D721Med (cell line): ENCODE data around the gene RARB.

ENCODE experiments used
- DNase-seq: peaks from one replicate; pipeline ENCODE4 v3.0.0; 2011; ENCODE audit warnings: low spot score; ENCODE audit not compliant: insufficient read length
- FAIRE-seq: peaks from 2 replicates; lab custom pipeline; 2011; peaks lifted over from hg19 to GRCh38; lab: Jason Lieb, UNC
- TF ChIP-seq, protein P1 (sequence below): IDR thresholded peaks from 2 replicates; pipeline ENCODE4 v1.5.1; 2012; ENCODE audit warnings: mild to moderate bottlenecking, control low read depth; ENCODE audit not compliant: insufficient read depth; ENCODE audit errors: missing control alignments

The RARB gene

GRCh38 chr3:25478964-25479726 is 51.1 kb downstream of the RARB start:
- FAIRE-seq (no peak), DNase-seq (no peak)
- TF ChIP-seq, protein P1, sequence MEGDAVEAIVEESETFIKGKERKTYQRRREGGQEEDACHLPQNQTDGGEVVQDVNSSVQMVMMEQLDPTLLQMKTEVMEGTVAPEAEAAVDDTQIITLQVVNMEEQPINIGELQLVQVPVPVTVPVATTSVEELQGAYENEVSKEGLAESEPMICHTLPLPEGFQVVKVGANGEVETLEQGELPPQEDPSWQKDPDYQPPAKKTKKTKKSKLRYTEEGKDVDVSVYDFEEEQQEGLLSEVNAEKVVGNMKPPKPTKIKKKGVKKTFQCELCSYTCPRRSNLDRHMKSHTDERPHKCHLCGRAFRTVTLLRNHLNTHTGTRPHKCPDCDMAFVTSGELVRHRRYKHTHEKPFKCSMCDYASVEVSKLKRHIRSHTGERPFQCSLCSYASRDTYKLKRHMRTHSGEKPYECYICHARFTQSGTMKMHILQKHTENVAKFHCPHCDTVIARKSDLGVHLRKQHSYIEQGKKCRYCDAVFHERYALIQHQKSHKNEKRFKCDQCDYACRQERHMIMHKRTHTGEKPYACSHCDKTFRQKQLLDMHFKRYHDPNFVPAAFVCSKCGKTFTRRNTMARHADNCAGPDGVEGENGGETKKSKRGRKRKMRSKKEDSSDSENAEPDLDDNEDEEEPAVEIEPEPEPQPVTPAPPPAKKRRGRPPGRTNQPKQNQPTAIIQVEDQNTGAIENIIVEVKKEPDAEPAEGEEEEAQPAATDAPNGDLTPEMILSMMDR = no peak

DNA sequence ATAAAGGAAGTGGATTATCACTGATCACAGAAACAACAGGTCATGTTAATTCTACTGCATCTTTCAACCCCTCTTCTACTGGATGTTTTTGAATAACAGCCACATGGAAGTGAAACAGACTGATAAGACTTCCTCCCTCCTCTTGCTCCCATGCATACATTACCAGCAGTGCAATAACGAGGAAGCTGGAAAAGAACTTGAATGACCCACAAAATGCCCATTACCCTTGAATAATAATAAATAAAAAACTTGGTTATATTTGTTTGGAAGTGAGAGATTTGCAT is 51.6 kb downstream of the RARB start:
- FAIRE-seq (no peak), DNase-seq (no peak)
- TF ChIP-seq, protein P1 = no peak

GRCh38 chr3:25480811-25481210 is 52.7 kb downstream of the RARB start:
- TF ChIP-seq, protein P1 = no peak

GRCh38 chr3:25481386-25481785 is 53.3 kb downstream of the RARB start:
- DNase-seq (no peak), FAIRE-seq (no peak)
- TF ChIP-seq, protein P1 = no peak

More at GRCh38 chr3:25480811-25481210, 52.7 kb downstream of the RARB start:
- no peak for FAIRE-seq
- no peak for DNase-seq

DNA sequence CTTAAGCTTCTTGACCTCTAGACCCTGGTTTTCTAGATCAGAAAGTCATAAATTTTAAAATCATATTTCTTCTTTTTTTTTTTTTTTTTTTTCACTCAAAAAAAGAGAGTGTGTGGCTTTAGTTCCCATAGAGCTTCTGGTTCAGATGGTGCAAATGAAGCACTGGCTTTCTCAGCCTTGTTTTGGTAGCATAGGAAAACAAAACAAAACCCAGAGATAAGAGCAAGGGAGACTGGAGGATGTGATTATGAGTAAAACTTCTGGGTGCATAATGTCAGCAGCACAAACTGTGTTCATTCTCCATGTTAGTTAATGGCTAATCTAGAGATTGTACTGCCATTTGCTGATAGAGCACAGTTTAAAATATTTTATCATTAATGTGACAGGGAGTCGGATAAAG is 55.4 kb downstream of the RARB start:
- TF ChIP-seq, protein P1 = no peak
- FAIRE-seq (no peak), DNase-seq (no peak)

DNA sequence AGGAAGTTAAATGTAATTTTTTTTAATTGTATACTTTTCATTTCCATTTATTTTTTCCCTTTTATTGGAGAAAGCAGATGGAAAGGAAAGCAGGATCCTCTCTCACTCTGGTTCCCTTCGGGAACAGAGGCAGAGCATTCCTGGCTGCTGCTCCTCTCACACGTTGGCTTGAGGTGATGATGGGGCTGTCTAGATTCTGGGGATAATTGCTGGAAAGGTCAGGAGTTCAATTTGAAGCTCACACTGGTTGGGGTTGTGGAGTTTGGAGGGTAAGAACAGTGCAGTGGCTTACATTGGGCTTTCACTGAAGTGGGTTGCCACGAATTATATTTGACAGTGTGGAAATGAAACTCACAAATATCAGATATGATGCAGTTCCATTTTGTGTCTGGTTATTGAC is 57.6 kb downstream of the RARB start:
- FAIRE-seq (no peak), DNase-seq (no peak)
- TF ChIP-seq, protein P1 = no peak

- FAIRE-seq (no peak), DNase-seq (no peak)
- TF ChIP-seq, protein P1 = no peak
Measured at GRCh38 chr3:25486932-25487331, 58.9 kb downstream of the RARB start.
